Measurements from ENCODE around the gene WBP2.

GRCh38 chr17:75888484-75888883 is 33.3 kb upstream of the WBP2 start:
- no peak for TF ChIP-seq CTCF (IDR thresholded peaks at IDR 0.05)
- no peak for TF ChIP-seq POLR2A (IDR thresholded peaks at IDR 0.05)
